Endothelial cell of umbilical vein (primary cell): ENCODE results near the gene ARHGDIB. TPM values are rescaled to one million over a fixed set of nuclear protein-coding genes. Genes with fewer than 3 reads are reported as not detected.

Source experiments
- BruUV-seq: library from RNA; stranded (reverse); fragments of 400-500 nt; replicated peaks from 2 replicates; lab custom pipeline; 2021; lab: Mats Ljungman, UMichigan
- CTCF ChIA-PET: fragments of 300-600, 350-600 bp; sonication (Branson Sonifier 250); formaldehyde crosslinking; loops from one replicate; lab custom pipeline; 2021; ENCODE audit warnings: antibody characterized with exemption, inconsistent platforms; lab: Charles Lee
- POLR2A ChIA-PET: fragments of 300-600, 350-600 bp; sonication (Branson Sonifier 250); formaldehyde crosslinking; loops from one replicate; lab custom pipeline; 2021; ENCODE audit warnings: antibody characterized with exemption, inconsistent platforms; lab: Charles Lee
- DNase-seq: peaks from one replicate; pipeline ENCODE4 v3.0.0-alpha.2; 2011; ENCODE audit warnings: low read depth, low spot score
- FAIRE-seq: peaks from 2 replicates; lab custom pipeline; 2011; peaks lifted over from hg19 to GRCh38; lab: Jason Lieb, UNC
- H2AFZ ChIP-seq: 2 replicates; pipeline ENCODE4 v1.6.0; 2012; ENCODE audit warnings: low read depth, low read length, control low read depth, inconsistent platforms
- H3K27ac ChIP-seq: 2 replicates; pipeline ENCODE4 v1.5.1; 2011; ENCODE audit warnings: low read depth, mild to moderate bottlenecking, control low read depth, low read length, moderate library complexity; ENCODE audit not compliant: insufficient read depth
- H3K27me3 ChIP-seq, 2 experiments: 2 replicates each; pipeline versions ENCODE4 v1.6.0 to v1.6.1; 2011; ENCODE audit warnings: low read length in 2 of 2, mixed read lengths in 1 of 2; ENCODE audit not compliant: control insufficient read depth in 2 of 2, insufficient read depth in 2 of 2
- H3K36me3 ChIP-seq, 2 experiments: 2 replicates in 1 of 2; 3 replicates in 1 of 2; pipeline ENCODE4 v1.5.1; 2011; ENCODE audit warnings: low read length in 2 of 2, mild to moderate bottlenecking in 1 of 2, moderate library complexity in 1 of 2; ENCODE audit not compliant: control insufficient read depth in 2 of 2, insufficient read depth in 2 of 2; ENCODE audit errors: extremely low read depth in 1 of 2
- H3K4me1 ChIP-seq: 3 replicates; pipeline ENCODE4 v1.5.1; 2011; ENCODE audit warnings: mild to moderate bottlenecking, low read length; ENCODE audit not compliant: control insufficient read depth, insufficient read depth; ENCODE audit errors: extremely low read depth
- H3K4me2 ChIP-seq: 2 replicates; pipeline ENCODE4 v1.6.1; 2011; ENCODE audit warnings: low read length, control low read depth, mixed read lengths; ENCODE audit not compliant: insufficient read depth
- H3K4me3 ChIP-seq, 3 experiments: fragments of 200-600 bp in 1 of 3; sonication (generic), shearing (Covaris generic) in 1 of 3; replicated peaks in 1 of 3; 2 replicates each; pipeline ENCODE4 v1.5.1; 2011 to 2016; ENCODE audit warnings: control low read depth in 3 of 3, low read length in 3 of 3, mild to moderate bottlenecking in 2 of 3, inconsistent platforms in 1 of 3, low read depth in 1 of 3, moderate library complexity in 1 of 3; ENCODE audit not compliant: insufficient read depth in 1 of 3
- H3K79me2 ChIP-seq: 2 replicates; pipeline ENCODE4 v1.6.0; 2012; ENCODE audit warnings: low read length, inconsistent platforms; ENCODE audit not compliant: control insufficient read depth, insufficient read depth
- H3K9ac ChIP-seq: replicated peaks from 2 replicates; pipeline ENCODE3; 2011; ENCODE audit warnings: low read length, control low read depth; ENCODE audit not compliant: insufficient read depth; ENCODE audit errors: extremely low read depth
- H3K9me1 ChIP-seq: replicated peaks from 3 replicates; pipeline ENCODE4 v1.6.0; 2011; ENCODE audit warnings: mild to moderate bottlenecking, low read length; ENCODE audit not compliant: control insufficient read depth, insufficient read depth; ENCODE audit errors: extremely low read depth
- H3K9me3 ChIP-seq: replicated peaks from 2 replicates; pipeline ENCODE4 v1.5.1; 2012; ENCODE audit warnings: low read length, inconsistent platforms; ENCODE audit not compliant: control insufficient read depth, insufficient read depth
- H4K20me1 ChIP-seq: replicated peaks from 2 replicates; pipeline ENCODE3; 2011; ENCODE audit warnings: mild to moderate bottlenecking, low read length; ENCODE audit not compliant: control insufficient read depth, insufficient read depth; ENCODE audit errors: extremely low read depth
- CTCF ChIP-seq, 2 donors: IDR thresholded peaks; 1 replicate in 1 of 2; 2 replicates in 1 of 2; pipeline ENCODE4 v1.5.1; 2011; ENCODE audit warnings: low read length in 2 of 2, mild to moderate bottlenecking in 2 of 2, moderate library complexity in 2 of 2, control low read depth in 1 of 2, inconsistent platforms in 1 of 2, low read depth in 1 of 2; ENCODE audit not compliant: insufficient read depth in 1 of 2; ENCODE audit errors: extremely low read depth in 1 of 2
- EZH2 ChIP-seq: IDR thresholded peaks from 2 replicates; pipeline ENCODE4 v1.6.1; 2012; ENCODE audit warnings: borderline replicate concordance, low read depth, mild to moderate bottlenecking, moderate library complexity, low read length, inconsistent platforms; ENCODE audit not compliant: severe bottlenecking
- FOS ChIP-seq: IDR thresholded peaks from 2 replicates; pipeline ENCODE4 v1.6.1; 2011; ENCODE audit warnings: mild to moderate bottlenecking, low read length, moderate library complexity, borderline replicate concordance; ENCODE audit not compliant: insufficient read depth
- GATA2 ChIP-seq: IDR thresholded peaks from 2 replicates; pipeline ENCODE4 v1.7.0; 2011; ENCODE audit warnings: low read depth, mild to moderate bottlenecking, moderate library complexity, mixed read lengths, low read length; ENCODE audit not compliant: insufficient read length, insufficient read depth
- JUN ChIP-seq: IDR thresholded peaks from 2 replicates; pipeline ENCODE4 v1.6.1; 2011; ENCODE audit warnings: borderline replicate concordance, low read depth; ENCODE audit not compliant: insufficient read length, insufficient read depth
- MAX ChIP-seq: IDR thresholded peaks from 2 replicates; pipeline ENCODE4 v1.6.1; 2011; ENCODE audit not compliant: insufficient read depth, insufficient read length
- MYC ChIP-seq: IDR thresholded peaks from one replicate; pipeline ENCODE4 v1.6.1; 2011; ENCODE audit warnings: mild to moderate bottlenecking, low read depth, low read length
- POLR2A ChIP-seq: IDR thresholded peaks from 2 replicates; pipeline ENCODE4 v1.6.1; 2012; ENCODE audit warnings: low read depth, mild to moderate bottlenecking, control low read depth, low read length
- POLR2AphosphoS5 ChIP-seq: IDR thresholded peaks from 2 replicates; pipeline ENCODE4 v1.6.1; 2012; ENCODE audit warnings: low read depth, mild to moderate bottlenecking, control low read depth, low read length, moderate library complexity; ENCODE audit not compliant: insufficient read depth
- dilution Hi-C: fragments of 300-500 bp; cut with MboI; formaldehyde crosslinking; loops from one replicate; pipeline ENCODE4 v1.15.0; 2019; ENCODE audit warnings: low sequenced_read_pairs; ENCODE audit not compliant: extremely low pct_ligation_motif_present
- intact Hi-C: fragments of 100-400 bp; cut with micrococcal nuclease; formaldehyde crosslinking; loops from one replicate; pipeline ENCODE4 v1.10.0; 2022
- polyA plus RNA-seq, 4 experiments: library from polyadenylated mRNA; depleted of rRNA in 3 of 4; stranded (reverse) in 3 of 4; unstranded in 1 of 4; fragments of >200 nt; gene quantifications; 2 replicates each; pipeline versions ENCODE4 v1.2.1 to v1.2.3, GENCODE V29; 2011 to 2012; ENCODE audit warnings: missing spikeins in 1 of 4
- total RNA-seq: library from RNA; stranded (reverse); gene quantifications from 2 replicates; pipeline ENCODE4 v1.2.3, GENCODE V29; 2021

The ARHGDIB gene
- total and polyA plus RNA-seq, 2 donors (not counting 3 experiments of a cell fraction or from before 2014, with no cell fraction given): 483 to 1,200 TPM

GRCh38 chr12:14982562-14982961 is 21.2 kb upstream of the ARHGDIB start:
- DNase-seq (no peak), FAIRE-seq (no peak)
- Histone ChIP-seq H3K9ac (no peak overlapping the region), H4K20me1 (no peaks in the 10 kb centered on the region), H3K4me1 (no peaks in the 10 kb centered on the region), H3K27me3 (no peaks in the 10 kb centered on the region), H3K9me1 (no peaks in the 10 kb centered on the region), H3K27ac (no peak overlapping the region), H3K79me2 (no peaks in the 10 kb centered on the region), H3K9me3 (no peaks in the 10 kb centered on the region), H3K4me2 (no peak overlapping the region), H2AFZ (no peak overlapping the region), H3K36me3 (no peaks in the 10 kb centered on the region), H3K4me3 (no peak overlapping the region)
- BruUV-seq: no TSS peak
- POLR2A ChIA-PET: no interaction called here
- TF ChIP-seq EZH2 (no peak), MYC (no peak), CTCF (IDR thresholded peaks at IDR 0.05; ENCODE audit: extremely low read depth in 1 of 2, insufficient read depth in 1 of 2, low read depth in 1 of 2, low read length in 2 of 2) (no peak), POLR2A (no peak), POLR2AphosphoS5 (no peak), GATA2 (no peak), FOS (no peak), JUN (no peak), MAX (no peak)
- dilution Hi-C loops (no loop called here), intact Hi-C loops (no loop called here)
- CTCF ChIA-PET: interaction anchor here (0.7 kb wide), 1 partner anchor 13 kb away, joined by 3 read pairs; no protein-coding TSS in a partner anchor
